ENCODE measurements around the gene IPO11. TPM values are rescaled to one million over a fixed set of nuclear protein-coding genes. Genes with fewer than 3 reads are reported as not detected.

The IPO11 gene
- total RNA-seq, 1 donor from 2014 or later = 30.3 TPM

DNA sequence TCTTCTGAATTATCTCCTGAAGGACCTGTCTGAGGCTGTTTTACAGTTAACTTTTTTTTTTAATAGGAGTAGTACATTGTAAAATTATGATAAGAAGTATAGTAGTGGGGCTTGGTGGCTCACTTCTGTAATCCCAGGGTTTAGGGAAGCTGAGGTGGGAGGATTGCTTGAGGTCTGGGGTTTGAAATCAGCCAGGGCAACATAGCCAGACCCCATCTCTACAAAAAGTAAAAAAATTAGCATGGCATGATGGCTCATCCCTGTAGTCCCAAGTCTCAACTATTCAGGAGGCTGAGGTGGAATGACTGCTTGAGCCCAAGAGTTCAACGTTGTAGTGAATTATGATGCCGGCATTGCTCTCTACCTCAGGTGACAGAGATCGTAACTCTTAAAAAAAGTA is 7.0 kb downstream of the IPO11 start:
- Histone ChIP-seq H3K27ac (replicated peaks) (peak overlapping the region; percentile 81), H3K27me3 (ENCODE audit: low read depth) (no peaks in the 10 kb centered on the region)

DNA sequence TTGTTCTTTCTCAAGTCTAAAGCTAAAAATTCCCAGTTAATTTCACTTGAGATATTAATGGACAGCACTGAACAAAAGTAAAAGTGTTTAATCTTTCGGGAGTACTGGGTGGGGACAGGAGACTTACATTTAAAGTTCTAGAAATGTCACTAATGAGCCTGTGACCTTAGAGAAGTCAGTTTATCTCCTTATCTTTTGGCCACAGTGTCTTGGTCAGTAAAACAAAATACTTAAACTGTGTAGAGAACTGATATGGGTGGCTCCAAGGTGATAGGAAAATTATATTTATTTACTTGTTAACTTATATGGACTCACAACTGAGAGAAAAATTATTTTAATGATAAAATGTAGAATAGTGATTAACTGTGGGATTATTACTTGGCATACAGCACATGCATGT is 8.9 kb downstream of the IPO11 start:
- TF ChIP-seq, protein P1, sequence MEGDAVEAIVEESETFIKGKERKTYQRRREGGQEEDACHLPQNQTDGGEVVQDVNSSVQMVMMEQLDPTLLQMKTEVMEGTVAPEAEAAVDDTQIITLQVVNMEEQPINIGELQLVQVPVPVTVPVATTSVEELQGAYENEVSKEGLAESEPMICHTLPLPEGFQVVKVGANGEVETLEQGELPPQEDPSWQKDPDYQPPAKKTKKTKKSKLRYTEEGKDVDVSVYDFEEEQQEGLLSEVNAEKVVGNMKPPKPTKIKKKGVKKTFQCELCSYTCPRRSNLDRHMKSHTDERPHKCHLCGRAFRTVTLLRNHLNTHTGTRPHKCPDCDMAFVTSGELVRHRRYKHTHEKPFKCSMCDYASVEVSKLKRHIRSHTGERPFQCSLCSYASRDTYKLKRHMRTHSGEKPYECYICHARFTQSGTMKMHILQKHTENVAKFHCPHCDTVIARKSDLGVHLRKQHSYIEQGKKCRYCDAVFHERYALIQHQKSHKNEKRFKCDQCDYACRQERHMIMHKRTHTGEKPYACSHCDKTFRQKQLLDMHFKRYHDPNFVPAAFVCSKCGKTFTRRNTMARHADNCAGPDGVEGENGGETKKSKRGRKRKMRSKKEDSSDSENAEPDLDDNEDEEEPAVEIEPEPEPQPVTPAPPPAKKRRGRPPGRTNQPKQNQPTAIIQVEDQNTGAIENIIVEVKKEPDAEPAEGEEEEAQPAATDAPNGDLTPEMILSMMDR (IDR thresholded peaks at IDR 0.05; ENCODE audit: borderline replicate concordance) = no peak
- H3K4me3 ChIP-seq = no peak overlapping the region
- H3K27ac ChIP-seq (replicated peaks) = no peak overlapping the region
- intact Hi-C loops (cut with micrococcal nuclease) = no loop called here
- DNase-seq = no peak
- H3K36me3 ChIP-seq = no peaks in the 10 kb centered on the region
- no peaks in the 10 kb centered on the region for H3K9me3 ChIP-seq (replicated peaks)
- peaks cover 35% of the 10 kb centered on the region for H3K4me1 ChIP-seq
- no peaks in the 10 kb centered on the region for H3K27me3 ChIP-seq (ENCODE audit: low read depth)

More for the DNA sequence above, 7.0 kb downstream of the IPO11 start:
- Histone ChIP-seq H3K4me3 (no peak overlapping the region), H3K4me1 (peaks cover 39% of the 10 kb centered on the region), H3K9me3 (replicated peaks) (no peaks in the 10 kb centered on the region), H3K36me3 (no peaks in the 10 kb centered on the region)
- intact Hi-C loops (cut with micrococcal nuclease) = no loop called here
- DNase-seq = no peak
- TF ChIP-seq, protein P1 (IDR thresholded peaks at IDR 0.05; ENCODE audit: borderline replicate concordance) = no peak

GRCh38 chr5:62424763-62425162 is 12.2 kb downstream of the IPO11 start:
- DNase-seq = no peak
- H3K27ac ChIP-seq (replicated peaks) = no peak overlapping the region
- H3K4me1 ChIP-seq = peaks cover 15% of the 10 kb centered on the region
- TF ChIP-seq, protein P1 (IDR thresholded peaks at IDR 0.05; ENCODE audit: borderline replicate concordance) = no peak
- no peaks in the 10 kb centered on the region for H3K36me3 ChIP-seq
- H3K9me3 ChIP-seq (replicated peaks) = no peaks in the 10 kb centered on the region
- intact Hi-C loops (cut with micrococcal nuclease) = no loop called here
- H3K27me3 ChIP-seq (ENCODE audit: low read depth) = no peaks in the 10 kb centered on the region
- no peak overlapping the region for H3K4me3 ChIP-seq

GRCh38 chr5:62431735-62432620 is 19.4 kb downstream of the IPO11 start:
- no peaks in the 10 kb centered on the region for H3K27me3 ChIP-seq (ENCODE audit: low read depth)
- TF ChIP-seq, protein P1 (IDR thresholded peaks at IDR 0.05; ENCODE audit: borderline replicate concordance) = no peak
- H3K9me3 ChIP-seq (replicated peaks) = no peaks in the 10 kb centered on the region
- H3K4me3 ChIP-seq = peak overlapping the region; percentile 50
- peaks cover 44% of the 10 kb centered on the region for H3K4me1 ChIP-seq
- DNase-seq = no peak
- no peaks in the 10 kb centered on the region for H3K36me3 ChIP-seq
- intact Hi-C loops (cut with micrococcal nuclease) = no loop called here
- H3K27ac ChIP-seq (replicated peaks) = peak overlapping the region; percentile 88

DNA sequence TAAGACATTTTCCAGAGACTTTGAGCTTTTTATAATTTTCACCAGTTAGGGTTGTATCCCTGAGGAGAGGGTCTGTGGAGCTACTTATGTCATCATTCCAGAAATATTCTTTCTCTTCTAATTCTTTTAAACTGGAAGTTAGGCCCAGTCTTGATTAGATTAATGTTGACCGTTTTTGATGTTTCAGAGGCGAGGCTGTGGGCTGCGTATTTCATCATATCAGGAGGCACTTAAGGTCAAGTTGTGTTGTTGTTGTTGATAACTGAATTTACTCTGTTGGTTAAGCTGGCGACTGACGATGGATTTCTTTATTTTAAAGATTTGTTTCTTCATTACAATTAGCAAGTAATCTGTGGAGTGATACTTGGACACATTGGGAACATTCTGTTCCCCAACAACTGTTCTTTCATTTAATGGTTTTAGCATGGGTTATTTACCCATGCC is 20.1 kb downstream of the IPO11 start:
- Histone ChIP-seq H3K27me3 (ENCODE audit: low read depth) (no peaks in the 10 kb centered on the region), H3K36me3 (no peaks in the 10 kb centered on the region), H3K27ac (replicated peaks) (peak overlapping the region; percentile 88), H3K9me3 (replicated peaks) (no peaks in the 10 kb centered on the region), H3K4me1 (peaks cover 44% of the 10 kb centered on the region), H3K4me3 (peak overlapping the region; percentile 50)
- TF ChIP-seq, protein P1 (IDR thresholded peaks at IDR 0.05; ENCODE audit: borderline replicate concordance) = no peak
- no peak for DNase-seq
- intact Hi-C loops (cut with micrococcal nuclease) = no loop called here
